Measurements from ENCODE around the gene SYMPK. TPM values are rescaled to one million over a fixed set of nuclear protein-coding genes. Genes with fewer than 3 reads are reported as not detected.
A peak's percentile ranks its signal among the peaks of the same experiment; 100 is the strongest.
"Not testable (repeated sequence)": the region's sequence is repeated elsewhere in the genome, so short reads cannot be mapped to it uniquely, and the experiment has no call there.

Gene SYMPK
- total RNA-seq, 2 donors from 2014 or later: 41.2 to 44.6 TPM

- DNase-seq (ENCODE audit: low spot score): no peak
- intact Hi-C loops (cut with DNase I): no loop called here
Observed at GRCh38 chr19:45873219-45873772, 10.3 kb upstream of the SYMPK start.

GRCh38 chr19:45872095-45872919, 9.4 kb upstream of the SYMPK start:
- no peak for DNase-seq (ENCODE audit: low spot score)
- intact Hi-C loops (cut with DNase I): no loop called here

GRCh38 chr19:45870798-45871197, 7.9 kb upstream of the SYMPK start:
- no peak for DNase-seq (ENCODE audit: low spot score)
- intact Hi-C loops (cut with DNase I): no loop called here

- intact Hi-C loops (cut with DNase I): loop anchor here in 1 of 2 donors (5.0 kb wide), 1 partner anchor 900 kb away; no protein-coding TSS in a partner anchor
- DNase-seq (ENCODE audit: low spot score): not testable (repeated sequence)
Observed at GRCh38 chr19:45867241-45867640, 4.3 kb upstream of the SYMPK start.

GRCh38 chr19:45866400-45867176, 3.6 kb upstream of the SYMPK start:
- intact Hi-C loops (cut with DNase I): loop anchor here in 1 of 2 donors (5.0 kb wide), 1 partner anchor 899 kb away; no protein-coding TSS in a partner anchor
- no peak for DNase-seq (ENCODE audit: low spot score)

- no peak for DNase-seq (ENCODE audit: low spot score)
- intact Hi-C loops (cut with DNase I): loop anchor here in 1 of 2 donors (5.0 kb wide), 1 partner anchor 898 kb away; no protein-coding TSS in a partner anchor
Observed at GRCh38 chr19:45865269-45865948, 2.5 kb upstream of the SYMPK start.

- DNase-seq (ENCODE audit: low spot score): no peak
- intact Hi-C loops (cut with DNase I): loop anchor here in 1 of 2 donors (5.0 kb wide), 1 partner anchor 897 kb away; no protein-coding TSS in a partner anchor
Observed at GRCh38 chr19:45864629-45865082, 1.7 kb upstream of the SYMPK start.

GRCh38 chr19:45863840-45864628, 1.1 kb upstream of the SYMPK start, which contains the start of gene FOXA3:
FOXA3 (plus strand) TSS chr19:45864326; CDS start chr19:45864457, 131 bp downstream.
- DNase-seq (ENCODE audit: low spot score): no peak
- intact Hi-C loops (cut with DNase I): no loop called here

GRCh38 chr19:45863335-45863839, 440 bp upstream of the SYMPK start:
- no peak for DNase-seq (ENCODE audit: low spot score)
- intact Hi-C loops (cut with DNase I): no loop called here

- DNase-seq (ENCODE audit: low spot score): no peak
- intact Hi-C loops (cut with DNase I): no loop called here
Observed at GRCh38 chr19:45862271-45862563, 730 bp downstream of the SYMPK start.

- intact Hi-C loops (cut with DNase I): no loop called here
- DNase-seq (ENCODE audit: low spot score): no peak
Observed at GRCh38 chr19:45860359-45861259, 2.3 kb downstream of the SYMPK start.

- intact Hi-C loops (cut with DNase I): no loop called here
- no peak for DNase-seq (ENCODE audit: low spot score)
Observed at GRCh38 chr19:45854167-45854778, 8.7 kb downstream of the SYMPK start.

GRCh38 chr19:45852983-45853382, 10.0 kb downstream of the SYMPK start:
- peak; percentile 30 for DNase-seq (ENCODE audit: low spot score)
- intact Hi-C loops (cut with DNase I): no loop called here

GRCh38 chr19:45852145-45852750, 10.7 kb downstream of the SYMPK start:
- intact Hi-C loops (cut with DNase I): no loop called here

GRCh38 chr19:45848922-45849321, 14.0 kb downstream of the SYMPK start:
- no peak for DNase-seq (ENCODE audit: low spot score)
- intact Hi-C loops (cut with DNase I): no loop called here

More at GRCh38 chr19:45852145-45852750, 10.7 kb downstream of the SYMPK start:
- peak; percentile 23 for DNase-seq (ENCODE audit: low spot score)

GRCh38 chr19:45847663-45848062, 15.3 kb downstream of the SYMPK start:
- intact Hi-C loops (cut with DNase I): no loop called here
- peak; percentile 59 for DNase-seq (ENCODE audit: low spot score)
